Fibroblast of upper back skin (primary cell): ENCODE data around the gene BPIFB2.
"Not testable (repeated sequence)": the region's sequence is repeated elsewhere in the genome, so short reads cannot be mapped to it uniquely, and the experiment has no call there.

ENCODE experiments used
- DNase-seq: peaks from one replicate; pipeline ENCODE4 v3.0.0-alpha.2; 2013

The BPIFB2 gene

GRCh38 chr20:33042983-33043730, 35.7 kb downstream of the BPIFB2 start:
- no peak for DNase-seq

- DNase-seq: no peak
Measured at GRCh38 chr20:33043731-33044181, 36.3 kb downstream of the BPIFB2 start.

GRCh38 chr20:33045129-33045721, 37.7 kb downstream of the BPIFB2 start:
- not testable (repeated sequence) for DNase-seq

DNA sequence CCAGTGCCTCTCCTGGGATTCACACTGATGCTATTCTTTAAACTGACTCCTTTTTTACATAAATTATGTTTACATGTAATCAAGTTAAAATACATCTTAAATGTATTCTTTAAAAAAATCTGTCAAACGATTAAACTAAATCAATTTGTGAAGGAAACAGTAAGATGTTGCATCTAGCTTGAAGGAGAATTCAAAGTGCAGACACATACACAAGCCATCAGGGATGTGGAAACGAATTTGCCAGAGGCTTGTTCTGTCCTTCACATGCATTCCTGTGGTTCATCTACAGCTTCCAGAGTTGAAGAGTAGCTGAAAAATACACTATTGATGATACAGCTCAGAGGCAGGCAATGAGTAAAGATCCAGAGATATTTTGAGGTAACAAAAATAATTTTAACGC, 38.9 kb downstream of the BPIFB2 start:
- no peak for DNase-seq

GRCh38 chr20:33051333-33051732, 43.8 kb downstream of the BPIFB2 start:
- DNase-seq: no peak

DNA sequence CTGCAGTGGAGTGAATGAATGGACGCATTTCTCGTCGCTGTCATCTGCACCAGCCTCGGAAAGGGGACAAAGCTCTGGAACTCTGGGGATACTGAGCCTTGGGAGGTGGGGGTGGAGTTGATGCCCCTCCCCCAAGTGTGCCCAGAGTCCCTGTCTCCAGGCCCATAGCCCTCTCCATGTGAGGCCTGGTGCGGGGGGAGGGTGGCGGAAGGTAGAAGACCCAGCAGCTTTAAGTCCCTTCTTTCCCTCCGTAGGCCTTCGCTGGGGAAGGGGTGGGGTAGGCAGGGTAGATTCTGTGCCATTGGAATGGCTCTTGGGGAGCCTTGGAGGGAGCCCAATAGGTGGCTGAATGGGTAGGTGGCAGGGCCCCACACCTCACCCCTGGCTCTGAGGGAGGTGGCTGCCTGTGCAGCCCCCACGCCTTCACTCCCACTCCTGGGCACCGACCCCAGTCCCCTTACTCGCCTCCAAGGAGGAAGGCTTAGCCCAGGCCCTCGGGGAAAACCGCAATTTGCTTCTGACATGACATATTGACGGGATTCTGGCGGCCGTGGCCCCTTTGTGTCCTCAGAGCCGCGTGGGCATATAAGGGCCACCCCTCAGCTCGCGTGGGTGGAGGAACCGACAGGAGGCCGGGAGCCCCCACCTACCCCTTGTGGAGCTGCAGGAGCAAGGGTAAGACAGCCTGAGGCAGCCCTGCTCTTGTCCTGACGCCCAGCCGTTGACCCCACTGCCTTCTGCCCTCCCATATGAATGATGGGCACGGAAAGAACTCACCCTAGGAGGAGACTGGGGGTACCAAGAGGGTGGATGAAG, 46.0 kb downstream of the BPIFB2 start, which contains the start of gene BPIFB3:
Gene BPIFB3, plus strand, starts transcription at position 613 of the 816 bp plus-strand sequence. CDS start 1,533 bp downstream, outside the sequence.
- DNase-seq: no peak

- no peak for DNase-seq
Measured at GRCh38 chr20:33054381-33054780, 46.9 kb downstream of the BPIFB2 start.

- DNase-seq: no peak
Measured at GRCh38 chr20:33054791-33055190, 47.3 kb downstream of the BPIFB2 start.

- no peak for DNase-seq
Measured at GRCh38 chr20:33059136-33059535, 51.6 kb downstream of the BPIFB2 start.

- DNase-seq: no peak
Measured at GRCh38 chr20:33059741-33060390, 52.4 kb downstream of the BPIFB2 start.

DNA sequence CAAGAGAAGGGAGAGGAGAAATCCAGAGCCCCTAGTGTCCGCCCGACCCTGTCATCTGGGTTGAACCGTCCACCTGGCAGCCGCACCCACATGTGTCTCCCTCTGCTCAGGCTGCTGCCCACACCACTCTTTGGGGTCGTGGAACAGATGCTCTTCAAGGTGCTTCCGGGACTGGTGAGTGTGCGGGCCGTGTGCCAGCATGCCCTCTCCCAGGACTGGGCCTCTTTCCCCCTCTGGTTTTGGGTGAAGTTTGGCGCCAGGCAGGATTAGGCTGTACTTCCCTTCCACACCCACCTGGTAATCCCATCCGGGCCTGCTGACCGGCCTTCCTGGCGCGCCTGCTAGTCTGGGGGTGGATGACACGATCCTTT, 54.1 kb downstream of the BPIFB2 start:
- no peak for DNase-seq

DNA sequence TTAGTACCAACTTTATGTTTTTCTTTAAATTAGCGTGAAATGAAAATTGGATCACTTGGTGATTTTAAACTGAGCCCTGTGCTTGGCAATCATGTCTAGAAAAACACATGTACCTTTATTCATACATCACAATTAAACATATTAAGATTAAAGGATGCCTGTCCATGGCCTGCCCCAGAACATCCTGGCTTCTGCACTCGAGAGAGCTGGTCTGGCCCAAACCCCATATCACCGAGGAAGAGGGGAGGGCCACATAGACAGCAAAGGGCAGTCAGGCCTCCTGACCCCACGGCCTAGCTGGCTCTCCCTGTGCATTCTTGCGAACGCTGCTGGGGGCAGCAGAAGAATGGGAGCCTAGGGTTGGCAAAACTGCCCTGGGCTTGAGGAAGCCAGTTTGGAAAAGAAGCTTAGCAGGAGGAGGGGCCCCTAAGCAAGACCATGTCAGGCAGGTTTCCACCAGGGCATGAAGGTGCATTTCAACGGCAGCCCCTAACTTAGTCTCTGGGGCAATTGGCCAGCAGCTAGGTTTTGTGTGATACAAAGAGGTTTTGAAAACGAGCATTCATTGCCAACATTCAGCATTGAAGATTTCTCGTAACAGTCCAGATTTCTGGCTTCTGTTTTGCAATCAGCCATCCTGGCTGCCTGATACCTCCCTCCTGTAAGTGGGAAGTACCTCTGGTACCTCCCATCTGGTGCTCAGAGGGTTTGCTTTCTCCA, 54.8 kb downstream of the BPIFB2 start:
- DNase-seq: no peak

GRCh38 chr20:33062825-33063149, 55.3 kb downstream of the BPIFB2 start:
- DNase-seq: no peak

GRCh38 chr20:33063271-33063670, 55.8 kb downstream of the BPIFB2 start:
- DNase-seq: no peak

DNA sequence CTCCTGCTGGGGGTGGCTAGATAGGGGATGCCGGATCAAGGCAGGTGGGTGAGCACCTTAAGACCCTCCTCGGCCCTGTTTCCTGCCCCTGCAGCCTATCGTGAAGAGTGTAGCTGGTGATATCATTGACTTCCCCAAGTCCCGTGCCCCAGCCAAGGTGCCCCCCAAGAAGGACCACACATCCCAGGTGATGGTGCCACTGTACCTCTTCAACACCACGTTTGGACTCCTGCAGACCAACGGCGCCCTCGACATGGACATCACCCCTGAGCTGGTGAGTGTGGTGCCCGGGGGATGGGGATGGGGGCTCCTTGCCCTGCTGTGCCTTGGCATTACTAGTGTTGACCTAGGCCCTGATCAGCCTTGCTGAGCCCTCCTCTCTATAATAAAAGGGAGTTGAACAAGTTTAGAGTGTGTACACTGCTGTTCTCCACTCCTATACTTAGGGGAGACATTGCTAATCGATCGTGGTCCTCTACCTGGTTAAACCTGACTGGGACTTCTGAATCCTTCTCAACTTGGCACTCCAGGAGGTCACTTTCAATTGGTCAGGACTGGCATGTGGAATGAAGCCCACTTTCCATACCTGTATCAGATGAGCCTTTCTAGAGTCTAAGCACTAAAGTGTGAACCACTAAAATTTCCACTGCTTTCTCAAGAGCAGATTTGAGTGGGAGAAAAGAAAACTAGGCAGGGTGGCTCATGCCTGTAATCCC, 57.2 kb downstream of the BPIFB2 start:
- no peak for DNase-seq

- DNase-seq: no peak
Measured at GRCh38 chr20:33065785-33066184, 58.3 kb downstream of the BPIFB2 start.

- DNase-seq: no peak
Measured at GRCh38 chr20:33067806-33068205, 60.3 kb downstream of the BPIFB2 start.

GRCh38 chr20:33068251-33068939, 60.9 kb downstream of the BPIFB2 start:
- no peak for DNase-seq

GRCh38 chr20:33069673-33070072, 62.2 kb downstream of the BPIFB2 start:
- DNase-seq: no peak

GRCh38 chr20:33070111-33071053, 62.9 kb downstream of the BPIFB2 start:
- DNase-seq: no peak
